IMR-90 (cell line): Measurements from ENCODE around the gene RASGRF1. TPM values are rescaled to one million over a fixed set of nuclear protein-coding genes. Genes with fewer than 3 reads are reported as not detected.

Source experiments
- ATAC-seq: fragments of 200-7000 bp; cut with Tn5 transposase; 2 replicates; pipeline ENCODE4 v1.9.1; 2020; ENCODE audit warnings: low read depth, mild to moderate bottlenecking, moderate library complexity
- BruUV-seq: library from RNA; stranded (reverse); fragments of 400-500 nt; replicated peaks from 2 replicates; lab custom pipeline; 2021; lab: Mats Ljungman, UMichigan
- CTCF ChIA-PET: fragments of 300-600 bp; formaldehyde crosslinking; extraction: SDS; loops from one replicate; lab custom pipeline; 2021; ENCODE audit warnings: antibody characterized with exemption; lab: Yijun Ruan, JAX
- POLR2A ChIA-PET: fragments of 300-600 bp; sonication (Branson Sonifier 250); formaldehyde crosslinking; loops from one replicate; lab custom pipeline; 2022; ENCODE audit warnings: antibody characterized with exemption; ENCODE audit not compliant: unreplicated experiment; lab: Charles Lee
- DNase-seq: peaks from one replicate; pipeline ENCODE4 v3.0.0; 2013
- H2AFZ ChIP-seq: replicated peaks from 2 replicates; pipeline ENCODE3; 2013; ENCODE audit warnings: low read length, mild to moderate bottlenecking; ENCODE audit not compliant: poor library complexity
- H2AK5ac ChIP-seq: 2 replicates; pipeline ENCODE4 v1.6.1; 2013; ENCODE audit warnings: low read depth, low read length, inconsistent platforms
- H2AK9ac ChIP-seq: replicated peaks from 2 replicates; pipeline ENCODE3; 2013; ENCODE audit warnings: mild to moderate bottlenecking, low read depth, low read length, moderate library complexity; ENCODE audit not compliant: poor library complexity
- H2BK120ac ChIP-seq: 2 replicates; pipeline ENCODE4 v1.6.1; 2013; ENCODE audit warnings: low read depth, low read length, inconsistent platforms
- H2BK15ac ChIP-seq: 3 replicates; pipeline ENCODE4 v1.6.1; 2013; ENCODE audit warnings: low read depth, low read length, inconsistent platforms
- H2BK20ac ChIP-seq: 2 replicates; pipeline ENCODE4 v1.6.1; 2013; ENCODE audit warnings: low read depth, mild to moderate bottlenecking, inconsistent platforms, low read length, moderate library complexity
- H2BK5ac ChIP-seq: 2 replicates; pipeline ENCODE4 v1.6.1; 2013; ENCODE audit warnings: mild to moderate bottlenecking, low read depth, low read length, inconsistent platforms; ENCODE audit not compliant: poor library complexity, severe bottlenecking
- H3K14ac ChIP-seq: replicated peaks from 2 replicates; pipeline ENCODE4 v1.6.1; 2013; ENCODE audit warnings: low read depth, low read length, inconsistent platforms
- H3K18ac ChIP-seq: 2 replicates; pipeline ENCODE4 v1.6.1; 2013; ENCODE audit warnings: low read depth, low read length, control low read depth
- H3K23ac ChIP-seq: 2 replicates; pipeline ENCODE4 v1.6.1; 2013; ENCODE audit warnings: low read depth, low read length, inconsistent platforms
- H3K27ac ChIP-seq: 2 replicates; pipeline ENCODE4 v1.5.1; 2013; ENCODE audit warnings: mild to moderate bottlenecking, control low read depth, low read length; ENCODE audit not compliant: insufficient read depth
- H3K27me3 ChIP-seq: 2 replicates; pipeline ENCODE4 v1.6.1; 2013; ENCODE audit warnings: low read length; ENCODE audit not compliant: control insufficient read depth, insufficient read depth
- H3K36me3 ChIP-seq: 2 replicates; pipeline ENCODE4 v1.6.1; 2013; ENCODE audit warnings: low read length, mixed read lengths; ENCODE audit not compliant: control insufficient read depth, insufficient read depth
- H3K4ac ChIP-seq: 2 replicates; pipeline ENCODE4 v1.6.1; 2013; ENCODE audit warnings: low read depth, low read length, inconsistent platforms
- H3K4me1 ChIP-seq: 2 replicates; pipeline ENCODE4 v1.6.1; 2013; ENCODE audit warnings: low read length, mixed read lengths; ENCODE audit not compliant: control insufficient read depth, insufficient read depth
- H3K4me2 ChIP-seq: 2 replicates; pipeline ENCODE4 v1.6.1; 2013; ENCODE audit warnings: low read depth, mild to moderate bottlenecking, control low read depth, low read length, moderate library complexity
- H3K4me3 ChIP-seq: 2 replicates; pipeline ENCODE4 v1.5.1; 2013; ENCODE audit warnings: low read depth, mild to moderate bottlenecking, control low read depth, low read length, moderate library complexity; ENCODE audit not compliant: insufficient read depth
- H3K56ac ChIP-seq: 2 replicates; pipeline ENCODE4 v1.6.1; 2013; ENCODE audit warnings: low read length, inconsistent platforms; ENCODE audit not compliant: insufficient read depth; ENCODE audit errors: extremely low read depth
- H3K79me1 ChIP-seq, 2 experiments: 2 replicates each; pipeline ENCODE4 v1.6.1; 2013; ENCODE audit warnings: low read length in 2 of 2, inconsistent platforms in 1 of 2, low read depth in 1 of 2
- H3K9ac ChIP-seq: 2 replicates; pipeline ENCODE4 v1.6.1; 2013; ENCODE audit warnings: low read depth, low read length, control low read depth
- H3K9me1 ChIP-seq: 2 replicates; pipeline ENCODE4 v1.6.1; 2013; ENCODE audit warnings: low read length, inconsistent platforms; ENCODE audit not compliant: insufficient read depth
- H3K9me3 ChIP-seq: 2 replicates; pipeline ENCODE4 v1.6.1; 2013; ENCODE audit warnings: low read length; ENCODE audit not compliant: control insufficient read depth, insufficient read depth
- H4K20me1 ChIP-seq: 2 replicates; pipeline ENCODE4 v1.6.1; 2013; ENCODE audit warnings: low read length, inconsistent platforms; ENCODE audit not compliant: insufficient read depth
- H4K5ac ChIP-seq: 2 replicates; pipeline ENCODE4 v1.6.1; 2013; ENCODE audit warnings: mild to moderate bottlenecking, low read depth, low read length, control low read depth
- H4K8ac ChIP-seq, 2 experiments: 2 replicates each; pipeline ENCODE4 v1.6.1; 2013; ENCODE audit warnings: low read depth in 2 of 2, low read length in 2 of 2, control low read depth in 1 of 2, inconsistent platforms in 1 of 2
- H4K91ac ChIP-seq: 2 replicates; pipeline ENCODE4 v1.6.1; 2013; ENCODE audit warnings: low read depth, low read length, inconsistent platforms; ENCODE audit not compliant: insufficient read depth
- CEBPB ChIP-seq: IDR thresholded peaks from 2 replicates; pipeline ENCODE4 v1.6.1; 2012; ENCODE audit warnings: low read depth, low read length, improper control_type of control experiment
- CHD1 ChIP-seq: IDR thresholded peaks from 2 replicates; pipeline ENCODE4 v1.6.1; 2012; ENCODE audit warnings: low read depth, low read length, improper control_type of control experiment
- FOS ChIP-seq: fragments of 150-350 bp; IDR thresholded peaks from 2 replicates; pipeline ENCODE4 v1.6.1; 2016; ENCODE audit warnings: low read depth, low read length
- MAFK ChIP-seq: IDR thresholded peaks from 2 replicates; pipeline ENCODE4 v1.6.1; 2012; ENCODE audit warnings: low read depth, low read length, improper control_type of control experiment
- MAZ ChIP-seq: IDR thresholded peaks from 2 replicates; pipeline ENCODE4 v1.6.1; 2012; ENCODE audit warnings: low read depth, mild to moderate bottlenecking, low read length, improper control_type of control experiment, moderate library complexity, borderline replicate concordance
- MXI1 ChIP-seq: IDR thresholded peaks from 2 replicates; pipeline ENCODE4 v1.6.1; 2012; ENCODE audit warnings: low read depth, mild to moderate bottlenecking, low read length, moderate library complexity, borderline replicate concordance
- RAD21 ChIP-seq: IDR thresholded peaks from 2 replicates; pipeline ENCODE4 v1.6.1; 2012; ENCODE audit warnings: low read length, improper control_type of control experiment
- RCOR1 ChIP-seq: IDR thresholded peaks from 2 replicates; pipeline ENCODE4 v1.6.1; 2012; ENCODE audit warnings: mild to moderate bottlenecking, low read length, improper control_type of control experiment; ENCODE audit not compliant: insufficient replicate concordance
- RFX5 ChIP-seq: IDR thresholded peaks from 2 replicates; pipeline ENCODE4 v1.8.0; 2012; ENCODE audit warnings: low read depth, mild to moderate bottlenecking, low read length, moderate library complexity
- WGBS, 2 experiments: methylation state at CpG; one replicate each; pipeline versions ENCODE4 v1.1.5 to v1.1.7; 2013; ENCODE audit warnings: missing lambda C conversion rate in 2 of 2; ENCODE audit not compliant: insufficient read length in 1 of 2; ENCODE audit errors: extremely low coverage in 2 of 2; 5-methylcytosine and 5-hydroxymethylcytosine counted together
- dilution Hi-C: fragments of 300-500 bp; cut with HindIII; formaldehyde crosslinking; loops from one replicate; pipeline ENCODE4 v1.14.3; 2018; ENCODE audit warnings: low sequenced_read_pairs; ENCODE audit not compliant: unreplicated experiment
- in situ Hi-C: fragments of 300-500 bp; cut with MboI; formaldehyde crosslinking; loops from 3 replicates; pipeline ENCODE4 v1.14.3; 2019; ENCODE audit warnings: low sequenced_read_pairs, inconsistent platforms, mixed read lengths
- intact Hi-C: fragments of 100-400 bp; cut with micrococcal nuclease; formaldehyde crosslinking; loops from 2 replicates; pipeline ENCODE4 v1.10.0; 2022
- polyA plus RNA-seq, 3 experiments: library from polyadenylated mRNA; depleted of rRNA; stranded (reverse); fragments of >200 nt; gene quantifications; 2 replicates each; pipeline ENCODE4 v1.2.3, GENCODE V29; 2012; ENCODE audit warnings: low replicate concordance in 1 of 3
- total RNA-seq: library from RNA; depleted of rRNA; stranded (reverse); fragments of >200 nt; gene quantifications from 2 replicates; pipeline ENCODE4 v1.2.3, GENCODE V29; 2012
- TF ChIP-seq, protein P1 (sequence below): fragments of 150-350 bp; IDR thresholded peaks from 2 replicates; pipeline ENCODE4 v1.6.1; 2016; ENCODE audit warnings: low read depth, mild to moderate bottlenecking, low read length, moderate library complexity, borderline replicate concordance

Gene RASGRF1
- total and polyA plus RNA-seq, 2 of the 4 experiments (the other 2 are of a cell fraction) = under 0.01 to 0.15 TPM

DNA sequence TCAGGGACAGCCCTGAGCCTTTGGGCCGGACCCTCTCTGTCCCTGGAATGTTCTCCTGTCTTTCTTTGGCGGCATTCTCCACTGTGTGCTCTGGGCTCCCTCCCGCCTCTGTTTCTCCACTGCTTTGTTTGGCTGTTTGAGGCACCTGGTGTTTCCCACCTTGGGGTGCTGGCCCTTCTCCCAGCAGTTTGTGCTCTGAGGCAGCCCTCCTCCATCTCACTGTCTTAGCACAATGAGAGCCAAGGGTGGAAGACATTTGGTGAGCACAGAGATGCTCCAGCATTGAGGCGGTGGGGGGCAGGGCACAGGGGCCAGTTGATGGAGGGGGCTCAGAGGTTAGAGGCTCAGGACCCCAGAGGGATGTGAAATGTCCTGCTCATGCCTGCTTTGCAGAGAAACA is 54.3 kb downstream of the RASGRF1 start:
- CTCF ChIA-PET = no interaction called here
- Histone ChIP-seq H4K5ac (no peak overlapping the region), H3K4me3 (no peak overlapping the region), H3K9me3 (peaks cover 2% of the 10 kb centered on the region; the same call in 1 of the 2 replicates), H3K27me3 (peaks cover 16% of the 10 kb centered on the region), H3K14ac (no peak overlapping the region), H2AFZ (no peak overlapping the region), H3K18ac (no peak overlapping the region), H4K8ac (no peak overlapping the region), H3K4me2 (no peak overlapping the region), H4K91ac (no peak overlapping the region), H2BK120ac (no peak overlapping the region), H3K9me1 (no peaks in the 10 kb centered on the region), H4K20me1 (no peaks in the 10 kb centered on the region), H2BK15ac (no peak overlapping the region), H3K9ac (no peak overlapping the region), H3K4me1 (no peaks in the 10 kb centered on the region), H3K27ac (no peak overlapping the region), H3K23ac (no peak overlapping the region), H3K56ac (no peak overlapping the region), H3K36me3 (no peaks in the 10 kb centered on the region), H2BK20ac (no peak overlapping the region), H2BK5ac (no peak overlapping the region), H3K4ac (no peak overlapping the region), H2AK5ac (no peak overlapping the region), H3K79me1 (no peaks in the 10 kb centered on the region), H2AK9ac (no peak overlapping the region)
- TF ChIP-seq FOS = no peak
- no peak for TF ChIP-seq RCOR1
- no peak for TF ChIP-seq CEBPB
- no peak for TF ChIP-seq CHD1
- TF ChIP-seq RFX5 = no peak
- TF ChIP-seq, protein P1, sequence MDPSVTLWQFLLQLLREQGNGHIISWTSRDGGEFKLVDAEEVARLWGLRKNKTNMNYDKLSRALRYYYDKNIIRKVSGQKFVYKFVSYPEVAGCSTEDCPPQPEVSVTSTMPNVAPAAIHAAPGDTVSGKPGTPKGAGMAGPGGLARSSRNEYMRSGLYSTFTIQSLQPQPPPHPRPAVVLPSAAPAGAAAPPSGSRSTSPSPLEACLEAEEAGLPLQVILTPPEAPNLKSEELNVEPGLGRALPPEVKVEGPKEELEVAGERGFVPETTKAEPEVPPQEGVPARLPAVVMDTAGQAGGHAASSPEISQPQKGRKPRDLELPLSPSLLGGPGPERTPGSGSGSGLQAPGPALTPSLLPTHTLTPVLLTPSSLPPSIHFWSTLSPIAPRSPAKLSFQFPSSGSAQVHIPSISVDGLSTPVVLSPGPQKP = no peak
- no peak for TF ChIP-seq RAD21
- TF ChIP-seq MXI1 = no peak
- no peak for TF ChIP-seq MAZ
- no peak for TF ChIP-seq MAFK
- 63% methylated on average over 1 of the region's 4 CpGs; no CpG with 5 or more reads in 1 of the 2 experiments for WGBS, 2 experiments
- intact Hi-C loops (no loop called here), in situ Hi-C loops (no loop called here), dilution Hi-C loops (no loop called here)
- ATAC-seq (no peak), DNase-seq (no peak)
- POLR2A ChIA-PET = no interaction called here
- BruUV-seq = no TSS peak
